Bronchial epithelial cell (primary cell): ENCODE results near the gene DHFR2. TPM values are rescaled to one million over a fixed set of nuclear protein-coding genes. Genes with fewer than 3 reads are reported as not detected.

ENCODE experiments used
- DNase-seq: peaks from one replicate; pipeline ENCODE4 v3.0.0-alpha.2; 2010; ENCODE audit warnings: low read depth
- FAIRE-seq: peaks from 2 replicates; lab custom pipeline; 2011; peaks lifted over from hg19 to GRCh38; lab: Jason Lieb, UNC
- H3K27me3 ChIP-seq: 2 replicates; pipeline ENCODE4 v1.5.1; 2011; ENCODE audit warnings: low read length; ENCODE audit not compliant: control insufficient read depth, insufficient read depth
- H3K36me3 ChIP-seq: 2 replicates; pipeline ENCODE4 v1.5.1; 2011; ENCODE audit warnings: low read length; ENCODE audit not compliant: control insufficient read depth, insufficient read depth
- H3K4me3 ChIP-seq: 2 replicates; pipeline ENCODE4 v1.5.1; 2011; ENCODE audit warnings: mild to moderate bottlenecking, low read depth, low read length, control low read depth
- CTCF ChIP-seq: IDR thresholded peaks from 2 replicates; pipeline ENCODE4 v1.5.1; 2011; ENCODE audit warnings: mild to moderate bottlenecking, moderate library complexity, low read length, control low read depth, inconsistent platforms; ENCODE audit not compliant: insufficient read depth, severe bottlenecking
- total RNA-seq: library from RNA; depleted of rRNA; stranded (reverse); fragments of >200 nt; gene quantifications from 2 replicates; pipeline ENCODE4 v1.2.1, GENCODE V29; 2014

Gene DHFR2
- total RNA-seq, 1 donor from 2014 or later, result 1.3 TPM

GRCh38 chr3:94020293-94020692 is 42.4 kb downstream of the DHFR2 start:
- FAIRE-seq, result no peak
- no peaks in the 10 kb centered on the region for H3K27me3 ChIP-seq
- H3K36me3 ChIP-seq, result no peaks in the 10 kb centered on the region
- no peak for DNase-seq
- TF ChIP-seq CTCF, result no peak
- H3K4me3 ChIP-seq, result no peak overlapping the region

- H3K4me3 ChIP-seq, result no peak overlapping the region
- DNase-seq, result no peak
- no peaks in the 10 kb centered on the region for H3K36me3 ChIP-seq
- no peaks in the 10 kb centered on the region for H3K27me3 ChIP-seq
- TF ChIP-seq CTCF, result no peak
- FAIRE-seq, result no peak
Observed at GRCh38 chr3:94019659-94020058, 43.1 kb downstream of the DHFR2 start.

- TF ChIP-seq CTCF, result no peak
- no peak for DNase-seq
- H3K4me3 ChIP-seq, result no peak overlapping the region
- no peaks in the 10 kb centered on the region for H3K36me3 ChIP-seq
- FAIRE-seq, result no peak
- H3K27me3 ChIP-seq, result no peaks in the 10 kb centered on the region
Observed at GRCh38 chr3:94015025-94015424, 47.7 kb downstream of the DHFR2 start.

GRCh38 chr3:94012185-94012584 is 50.5 kb downstream of the DHFR2 start:
- H3K4me3 ChIP-seq, result no peak overlapping the region
- no peak for DNase-seq
- FAIRE-seq, result no peak
- no peaks in the 10 kb centered on the region for H3K36me3 ChIP-seq
- H3K27me3 ChIP-seq, result no peaks in the 10 kb centered on the region
- TF ChIP-seq CTCF, result no peak

GRCh38 chr3:94011233-94011711 is 51.4 kb downstream of the DHFR2 start:
- Histone ChIP-seq H3K36me3 (no peaks in the 10 kb centered on the region), H3K27me3 (no peaks in the 10 kb centered on the region), H3K4me3 (no peak overlapping the region)
- no peak for DNase-seq
- no peak for TF ChIP-seq CTCF
- no peak for FAIRE-seq

GRCh38 chr3:94009608-94010007 is 53.1 kb downstream of the DHFR2 start:
- FAIRE-seq (no peak), DNase-seq (no peak)
- no peak overlapping the region for H3K4me3 ChIP-seq
- TF ChIP-seq CTCF, result no peak
- H3K27me3 ChIP-seq, result no peaks in the 10 kb centered on the region
- H3K36me3 ChIP-seq, result no peaks in the 10 kb centered on the region
